K562 (cell line): ENCODE data around the gene CHTF8. TPM values are rescaled to one million over a fixed set of nuclear protein-coding genes. Genes with fewer than 3 reads are reported as not detected.

Source experiments
- CSDE1 ChIP-seq, 2 experiments: fragments of 450-650 bp; IDR thresholded peaks; 2 replicates each; pipeline ENCODE4 v1.6.1; 2016; ENCODE audit warnings: mild to moderate bottlenecking in 1 of 2
- ETV1 ChIP-seq: fragments of 450-650 bp; conservative IDR thresholded peaks from 2 replicates; pipeline ENCODE4 v1.6.1; 2016; ENCODE audit warnings: missing genetic modification characterization, control low read depth, low read depth, missing compliant biosample characterization
- EWSR1 ChIP-seq: fragments of 450-650 bp; IDR thresholded peaks from 2 replicates; pipeline ENCODE4 v1.6.1; 2018; ENCODE audit warnings: borderline replicate concordance, mild to moderate bottlenecking, low read depth, moderate library complexity; ENCODE audit not compliant: partially characterized antibody
- GTF2E2 ChIP-seq: fragments of 200-800 bp; sonication (Bioruptor generic); IDR thresholded peaks from 2 replicates; pipeline ENCODE4 v1.6.1; 2016; ENCODE audit warnings: missing genetic modification characterization, missing compliant biosample characterization
- HIVEP1 ChIP-seq: fragments of 250-450 bp; sonication (Bioruptor Pico); IDR thresholded peaks from 2 replicates; pipeline ENCODE4 v1.4.0; 2020; ENCODE audit warnings: mild to moderate bottlenecking
- KLF6 ChIP-seq: fragments of 250-450 bp; sonication (Bioruptor Pico); IDR thresholded peaks from 2 replicates; pipeline ENCODE4 v1.4.0; 2020; ENCODE audit warnings: mild to moderate bottlenecking, moderate library complexity, borderline replicate concordance
- NFE2 ChIP-seq: IDR thresholded peaks from 2 replicates; pipeline ENCODE4 v1.6.1; 2014; ENCODE audit warnings: antibody characterized with exemption, low read depth
- OTX1 ChIP-seq: fragments of 450-650 bp; formaldehyde crosslinking; IDR thresholded peaks from 2 replicates; pipeline ENCODE4 v1.4.0; 2022; ENCODE audit warnings: mild to moderate bottlenecking
- RNF2 ChIP-seq: sonication (generic); IDR thresholded peaks from 2 replicates; pipeline ENCODE4 v1.6.1; 2016
- SMARCA4 ChIP-seq: fragments of 450-650 bp; IDR thresholded peaks from 2 replicates; pipeline ENCODE4 v1.6.1; 2016
- SMARCC2 ChIP-seq: fragments of 450-650 bp; IDR thresholded peaks from 2 replicates; pipeline ENCODE4 v1.6.1; 2017; ENCODE audit warnings: antibody characterized with exemption, moderate library complexity, mild to moderate bottlenecking, low read depth
- SMARCE1 ChIP-seq: fragments of 450-650 bp; IDR thresholded peaks from 2 replicates; pipeline ENCODE4 v1.7.1; 2016; ENCODE audit warnings: mild to moderate bottlenecking
- TEAD1 ChIP-seq, 2 experiments: fragments of 450-650 bp in 1 of 2; sonication (generic) in 1 of 2; formaldehyde crosslinking; IDR thresholded peaks; 2 replicates each; pipeline versions ENCODE4 v1.4.0 to v1.8.0; 2020 to 2022; ENCODE audit warnings: mild to moderate bottlenecking in 2 of 2, missing genetic modification reagents in 1 of 2
- THRAP3 ChIP-seq: fragments of 450-650 bp; IDR thresholded peaks from 2 replicates; pipeline ENCODE4 v1.6.1; 2016; ENCODE audit warnings: mild to moderate bottlenecking, inconsistent platforms, borderline replicate concordance
- TRIM28 ChIP-seq: fragments of 450-650 bp; IDR thresholded peaks from 2 replicates; pipeline ENCODE4 v1.6.1; 2017
- YY1 ChIP-seq, 3 experiments: IDR thresholded peaks; 2 replicates each; pipeline ENCODE4 v1.6.1; 2011; ENCODE audit warnings: low read length in 2 of 3, mild to moderate bottlenecking in 2 of 3, moderate library complexity in 2 of 3, borderline replicate concordance in 1 of 3, control low read depth in 1 of 3, low read depth in 1 of 3; ENCODE audit not compliant: insufficient read depth in 3 of 3, insufficient replicate concordance in 2 of 3, control insufficient read depth in 1 of 3, insufficient read length in 1 of 3; ENCODE audit errors: extremely low read depth in 1 of 3
- ZNF586 ChIP-seq: fragments of 450-650 bp; formaldehyde crosslinking; conservative IDR thresholded peaks from 2 replicates; pipeline ENCODE4 v1.4.0; 2020; ENCODE audit warnings: mild to moderate bottlenecking, moderate library complexity
- polyA plus RNA-seq, 8 experiments: library from polyadenylated mRNA; depleted of rRNA in 4 of 8; stranded (reverse) in 5 of 8; unstranded in 3 of 8; fragments of >200 nt; fragmentation: Nextera tagmentation in 2 of 8; fragmentation: Illumina TruSeq in 1 of 8; extraction: Ambion mirVana in 2 of 8; extraction: Trizol in 1 of 8; gene quantifications; 2 replicates each; pipeline versions ENCODE4 v1.2.1 to v1.2.3, GENCODE V29; 2011 to 2014; ENCODE audit warnings: inconsistent platforms in 1 of 8, missing spikeins in 1 of 8
- total RNA-seq, 7 experiments: library from RNA; depleted of rRNA in 6 of 7; stranded (reverse); fragments of >200 nt in 6 of 7; fragmentation: Illumina TruSeq in 2 of 7; extraction: Trizol in 2 of 7; gene quantifications; 2 replicates each; pipeline versions ENCODE4 v1.2.1 to v1.2.3, GENCODE V29; 2011 to 2021; ENCODE audit warnings: low replicate concordance in 1 of 7
- TF ChIP-seq, protein P1 (sequence below), 2 experiments: fragments of 450-650 bp; formaldehyde crosslinking in 1 of 2; IDR thresholded peaks; 2 replicates each; pipeline versions ENCODE4 v1.4.0 to v1.6.1; 2014 to 2020; ENCODE audit warnings: mild to moderate bottlenecking in 2 of 2, borderline replicate concordance in 1 of 2, low read depth in 1 of 2
- TF ChIP-seq, protein P2 (sequence below): fragments of 450-650 bp; IDR thresholded peaks from 2 replicates; pipeline ENCODE4 v1.6.1; 2016; ENCODE audit warnings: borderline replicate concordance

Gene CHTF8
- total and polyA plus RNA-seq, 9 of the 15 experiments (the other 6 are each of a cell fraction or from before 2014, with no cell fraction given): 20.2 to 199 (median 108) TPM

DNA sequence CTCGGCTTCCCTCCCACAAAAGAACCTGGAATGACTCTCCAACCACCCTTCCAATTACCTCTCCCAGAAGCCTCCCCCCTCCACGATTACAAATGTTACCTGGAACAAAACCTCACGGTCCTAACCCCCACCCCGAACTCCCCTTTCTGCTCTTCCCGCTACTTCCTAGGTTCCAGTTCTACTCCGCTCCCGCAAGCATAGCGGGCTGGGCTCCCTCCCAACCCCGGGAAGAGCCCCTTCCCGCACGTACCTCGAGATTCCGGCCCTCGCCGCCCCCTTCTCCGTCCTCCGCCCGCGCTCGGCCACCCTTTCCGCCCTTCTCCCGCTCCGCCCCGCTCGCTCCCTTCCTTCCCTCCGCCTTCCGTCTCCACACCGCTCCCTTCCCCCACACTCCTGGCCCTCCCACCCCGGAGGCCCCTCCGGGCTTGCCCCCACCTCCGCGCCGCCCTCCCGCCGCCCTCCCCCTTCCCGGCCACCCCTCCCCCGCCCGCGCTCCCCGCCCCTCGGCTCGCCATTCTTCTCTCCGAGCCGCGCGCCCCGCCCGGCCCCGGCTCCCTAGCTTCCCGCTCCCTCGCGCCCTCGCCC lies 457 bp downstream of the CHTF8 start (continued):
- TF ChIP-seq NFE2 (no peak), CSDE1 (IDR thresholded peaks at IDR 0.05) (no peak), THRAP3 (peak; percentile 71; the same call in 1 of the 2 replicates), TEAD1 (CRISPR knock-in tag; IDR thresholded peaks at IDR 0.05) (peak in 1 of 2 experiments; percentile 60; a peak in 1 of 4 replicates), SMARCE1 (peak; percentile 73), ETV1 (tag) (0 out of 2 replicates have a peak, but pooled peaks have one; percentile 9), OTX1 (peak; percentile 97; the same call in 1 of the 2 replicates), SMARCA4 (peak; percentile 44; the same call in 1 of the 2 replicates), YY1 (IDR thresholded peaks at IDR 0.05; ENCODE audit: borderline replicate concordance in 1 of 3, control insufficient read depth in 1 of 3, extremely low read depth in 1 of 3, insufficient read depth in 3 of 3, insufficient read length in 1 of 3, insufficient replicate concordance in 2 of 3, low read depth in 1 of 3, low read length in 2 of 3) (no peak), ZNF586 (CRISPR knock-in tag) (no peak), SMARCC2 (no peak), GTF2E2 (peak; percentile 70), EWSR1 (no peak), HIVEP1 (CRISPR knock-in tag) (0 out of 2 replicates have a peak, but pooled peaks have one; percentile 30), KLF6 (CRISPR knock-in tag) (peak; percentile 55; the same call in 1 of the 2 replicates), TRIM28 (0 out of 2 replicates have a peak, but pooled peaks have one; percentile 20), RNF2 (peak; percentile 53; the same call in 1 of the 2 replicates)
- TF ChIP-seq, protein P1, sequence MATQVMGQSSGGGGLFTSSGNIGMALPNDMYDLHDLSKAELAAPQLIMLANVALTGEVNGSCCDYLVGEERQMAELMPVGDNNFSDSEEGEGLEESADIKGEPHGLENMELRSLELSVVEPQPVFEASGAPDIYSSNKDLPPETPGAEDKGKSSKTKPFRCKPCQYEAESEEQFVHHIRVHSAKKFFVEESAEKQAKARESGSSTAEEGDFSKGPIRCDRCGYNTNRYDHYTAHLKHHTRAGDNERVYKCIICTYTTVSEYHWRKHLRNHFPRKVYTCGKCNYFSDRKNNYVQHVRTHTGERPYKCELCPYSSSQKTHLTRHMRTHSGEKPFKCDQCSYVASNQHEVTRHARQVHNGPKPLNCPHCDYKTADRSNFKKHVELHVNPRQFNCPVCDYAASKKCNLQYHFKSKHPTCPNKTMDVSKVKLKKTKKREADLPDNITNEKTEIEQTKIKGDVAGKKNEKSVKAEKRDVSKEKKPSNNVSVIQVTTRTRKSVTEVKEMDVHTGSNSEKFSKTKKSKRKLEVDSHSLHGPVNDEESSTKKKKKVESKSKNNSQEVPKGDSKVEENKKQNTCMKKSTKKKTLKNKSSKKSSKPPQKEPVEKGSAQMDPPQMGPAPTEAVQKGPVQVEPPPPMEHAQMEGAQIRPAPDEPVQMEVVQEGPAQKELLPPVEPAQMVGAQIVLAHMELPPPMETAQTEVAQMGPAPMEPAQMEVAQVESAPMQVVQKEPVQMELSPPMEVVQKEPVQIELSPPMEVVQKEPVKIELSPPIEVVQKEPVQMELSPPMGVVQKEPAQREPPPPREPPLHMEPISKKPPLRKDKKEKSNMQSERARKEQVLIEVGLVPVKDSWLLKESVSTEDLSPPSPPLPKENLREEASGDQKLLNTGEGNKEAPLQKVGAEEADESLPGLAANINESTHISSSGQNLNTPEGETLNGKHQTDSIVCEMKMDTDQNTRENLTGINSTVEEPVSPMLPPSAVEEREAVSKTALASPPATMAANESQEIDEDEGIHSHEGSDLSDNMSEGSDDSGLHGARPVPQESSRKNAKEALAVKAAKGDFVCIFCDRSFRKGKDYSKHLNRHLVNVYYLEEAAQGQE (IDR thresholded peaks at IDR 0.05; ENCODE audit: borderline replicate concordance): no peak
- TF ChIP-seq, protein P1 (CRISPR knock-in tag; IDR thresholded peaks at IDR 0.05; ENCODE audit: low read depth): no peak
- TF ChIP-seq, protein P2, sequence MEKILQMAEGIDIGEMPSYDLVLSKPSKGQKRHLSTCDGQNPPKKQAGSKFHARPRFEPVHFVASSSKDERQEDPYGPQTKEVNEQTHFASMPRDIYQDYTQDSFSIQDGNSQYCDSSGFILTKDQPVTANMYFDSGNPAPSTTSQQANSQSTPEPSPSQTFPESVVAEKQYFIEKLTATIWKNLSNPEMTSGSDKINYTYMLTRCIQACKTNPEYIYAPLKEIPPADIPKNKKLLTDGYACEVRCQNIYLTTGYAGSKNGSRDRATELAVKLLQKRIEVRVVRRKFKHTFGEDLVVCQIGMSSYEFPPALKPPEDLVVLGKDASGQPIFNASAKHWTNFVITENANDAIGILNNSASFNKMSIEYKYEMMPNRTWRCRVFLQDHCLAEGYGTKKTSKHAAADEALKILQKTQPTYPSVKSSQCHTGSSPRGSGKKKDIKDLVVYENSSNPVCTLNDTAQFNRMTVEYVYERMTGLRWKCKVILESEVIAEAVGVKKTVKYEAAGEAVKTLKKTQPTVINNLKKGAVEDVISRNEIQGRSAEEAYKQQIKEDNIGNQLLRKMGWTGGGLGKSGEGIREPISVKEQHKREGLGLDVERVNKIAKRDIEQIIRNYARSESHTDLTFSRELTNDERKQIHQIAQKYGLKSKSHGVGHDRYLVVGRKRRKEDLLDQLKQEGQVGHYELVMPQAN: peak; percentile 80
